MCF 10A (cell line): Measurements from ENCODE around the gene SMARCD3. TPM values are rescaled to one million over a fixed set of nuclear protein-coding genes. Genes with fewer than 3 reads are reported as not detected.

Experiments used
- BruUV-seq: library from RNA; stranded (reverse); fragments of 400-500 nt; replicated peaks from 2 replicates; lab custom pipeline; 2021; lab: Mats Ljungman, UMichigan
- CTCF ChIA-PET: fragments of 300-600 bp; sonication (Branson Sonifier 250); formaldehyde crosslinking; extraction: SDS; loops from one replicate; lab custom pipeline; 2021; ENCODE audit warnings: antibody characterized with exemption, inconsistent platforms; lab: Yijun Ruan, JAX
- POLR2A ChIA-PET: fragments of 300-600, 350-650 bp; sonication (Branson Sonifier 250); formaldehyde crosslinking; extraction: SDS; loops from one replicate; lab custom pipeline; 2020; ENCODE audit warnings: antibody characterized with exemption, inconsistent platforms; lab: Yijun Ruan, JAX
- DNase-seq: peaks from one replicate; pipeline ENCODE4 v3.0.0-alpha.2; 2018; ENCODE audit not compliant: unreplicated experiment
- H3K27ac Mint-ChIP-seq: one replicate; pipeline ENCODE4 v1.8.0; 2022; ENCODE audit warnings: mild to moderate bottlenecking, low read depth, mixed read lengths; ENCODE audit not compliant: unreplicated experiment
- H3K27me3 Mint-ChIP-seq: one replicate; pipeline ENCODE4 v1.8.0; 2022; ENCODE audit warnings: mixed read lengths; ENCODE audit not compliant: insufficient read depth, unreplicated experiment
- H3K36me3 Mint-ChIP-seq: one replicate; pipeline ENCODE4 v1.8.0; 2022; ENCODE audit warnings: mild to moderate bottlenecking, moderate library complexity, mixed read lengths; ENCODE audit not compliant: insufficient read depth, unreplicated experiment
- H3K4me1 Mint-ChIP-seq: one replicate; pipeline ENCODE4 v1.8.0; 2022; ENCODE audit warnings: mixed read lengths; ENCODE audit not compliant: insufficient read depth, unreplicated experiment
- H3K4me3 Mint-ChIP-seq: one replicate; pipeline ENCODE4 v1.8.0; 2022; ENCODE audit warnings: mild to moderate bottlenecking, moderate library complexity, mixed read lengths; ENCODE audit not compliant: unreplicated experiment
- H3K9me3 Mint-ChIP-seq: one replicate; pipeline ENCODE4 v1.8.0; 2022; ENCODE audit warnings: mixed read lengths; ENCODE audit not compliant: unreplicated experiment
- intact Hi-C: fragments of 100-400 bp; cut with micrococcal nuclease; formaldehyde crosslinking; loops from 2 replicates; pipeline ENCODE4 v1.14.1; 2022
- total RNA-seq: library from RNA; stranded (reverse); gene quantifications from 2 replicates; pipeline ENCODE4 v1.2.3, GENCODE V29; 2022
- TF ChIP-seq, protein P1 (sequence below): fragments of 200-600 bp; IDR thresholded peaks from one replicate; pipeline ENCODE4 v1.8.0; 2022; ENCODE audit warnings: antibody characterized with exemption, mild to moderate bottlenecking; ENCODE audit not compliant: unreplicated experiment

SMARCD3 gene
- total RNA-seq, 1 experiment from 2014 or later = 3.8 TPM

DNA sequence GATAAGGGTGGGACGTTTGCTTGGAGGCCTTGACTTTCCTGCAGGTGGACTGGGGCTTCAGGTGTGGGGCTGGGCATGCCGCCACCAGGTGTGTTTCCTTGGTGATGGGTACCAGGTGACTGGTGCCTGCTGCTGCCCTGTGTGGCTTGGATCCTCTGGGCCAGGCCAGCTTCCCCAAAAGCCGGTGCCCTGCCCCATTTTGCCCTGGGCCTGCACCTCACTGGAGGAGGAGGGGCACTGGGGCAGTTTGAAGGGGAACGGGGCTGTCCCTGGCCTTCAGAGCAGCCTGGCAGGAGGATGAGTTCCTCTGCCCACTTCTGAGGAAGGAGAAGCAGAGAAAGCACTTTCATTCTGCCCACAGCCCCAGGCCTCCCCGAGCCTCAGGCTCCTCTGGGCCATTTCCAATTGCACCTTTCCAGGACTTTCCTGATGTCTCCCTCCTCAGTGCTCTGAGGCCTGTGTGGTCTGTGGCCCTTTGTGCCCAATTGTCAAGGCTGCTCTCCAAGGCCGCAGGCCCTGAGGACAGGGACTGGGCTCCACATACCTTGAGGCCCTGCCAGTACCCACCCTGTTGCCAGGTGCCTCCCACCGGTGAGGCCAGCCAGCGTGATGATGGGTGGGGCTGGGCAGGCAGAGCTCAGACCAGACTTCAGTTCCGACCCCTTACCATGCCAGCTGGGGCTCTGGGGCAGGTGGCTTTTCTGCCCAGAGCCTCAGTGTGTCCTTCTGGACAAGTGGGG is 25.3 kb upstream of the SMARCD3 start:
- H3K27ac Mint-ChIP-seq = no peak overlapping the region
- intact Hi-C loops = no loop called here
- peaks cover 10% of the 10 kb centered on the region for H3K27me3 Mint-ChIP-seq
- TF ChIP-seq, protein P1, sequence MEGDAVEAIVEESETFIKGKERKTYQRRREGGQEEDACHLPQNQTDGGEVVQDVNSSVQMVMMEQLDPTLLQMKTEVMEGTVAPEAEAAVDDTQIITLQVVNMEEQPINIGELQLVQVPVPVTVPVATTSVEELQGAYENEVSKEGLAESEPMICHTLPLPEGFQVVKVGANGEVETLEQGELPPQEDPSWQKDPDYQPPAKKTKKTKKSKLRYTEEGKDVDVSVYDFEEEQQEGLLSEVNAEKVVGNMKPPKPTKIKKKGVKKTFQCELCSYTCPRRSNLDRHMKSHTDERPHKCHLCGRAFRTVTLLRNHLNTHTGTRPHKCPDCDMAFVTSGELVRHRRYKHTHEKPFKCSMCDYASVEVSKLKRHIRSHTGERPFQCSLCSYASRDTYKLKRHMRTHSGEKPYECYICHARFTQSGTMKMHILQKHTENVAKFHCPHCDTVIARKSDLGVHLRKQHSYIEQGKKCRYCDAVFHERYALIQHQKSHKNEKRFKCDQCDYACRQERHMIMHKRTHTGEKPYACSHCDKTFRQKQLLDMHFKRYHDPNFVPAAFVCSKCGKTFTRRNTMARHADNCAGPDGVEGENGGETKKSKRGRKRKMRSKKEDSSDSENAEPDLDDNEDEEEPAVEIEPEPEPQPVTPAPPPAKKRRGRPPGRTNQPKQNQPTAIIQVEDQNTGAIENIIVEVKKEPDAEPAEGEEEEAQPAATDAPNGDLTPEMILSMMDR = no peak
- peaks cover 6% of the 10 kb centered on the region for H3K4me1 Mint-ChIP-seq
- no peak for DNase-seq
- no peak overlapping the region for H3K4me3 Mint-ChIP-seq
- peaks cover 10% of the 10 kb centered on the region for H3K36me3 Mint-ChIP-seq
- H3K9me3 Mint-ChIP-seq = no peaks in the 10 kb centered on the region
- no TSS peak for BruUV-seq
- CTCF ChIA-PET = interaction anchor here (0.5 to 1.4 kb wide), 4 partner anchors 23 to 915 kb away, joined by 3 to 4 read pairs (median 3); no protein-coding TSS in a partner anchor
- POLR2A ChIA-PET = interaction anchor here (0.6 to 1.1 kb wide), 2 partner anchors 41 to 1255 kb away, joined by 3 read pairs; partner anchors contain the start of gene CHPF2

DNA sequence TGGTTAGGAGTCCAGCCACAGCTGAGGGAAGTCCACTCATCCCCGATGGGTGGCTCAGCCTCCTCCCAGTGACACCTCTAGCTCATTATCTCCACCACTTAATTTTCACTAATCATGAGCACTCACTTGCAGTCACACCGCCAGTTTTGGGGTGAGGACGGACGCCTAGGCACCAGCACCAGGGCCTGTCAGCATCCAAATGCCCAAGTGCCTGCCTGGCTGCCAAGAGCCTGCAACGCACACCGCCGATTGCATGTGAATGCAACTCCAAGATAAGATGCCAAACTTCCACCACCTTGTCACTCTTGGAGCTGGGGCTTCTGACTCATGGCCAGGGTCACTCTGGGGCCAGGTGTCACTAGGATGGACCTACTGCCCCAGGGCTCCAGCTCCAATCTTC is 24.4 kb upstream of the SMARCD3 start:
- no peak overlapping the region for H3K4me3 Mint-ChIP-seq
- CTCF ChIA-PET = interaction anchor here (0.6 to 1.4 kb wide), 4 partner anchors 24 to 915 kb away, joined by 3 to 4 read pairs (median 4); no protein-coding TSS in a partner anchor
- no peak overlapping the region for H3K27ac Mint-ChIP-seq
- no peaks in the 10 kb centered on the region for H3K9me3 Mint-ChIP-seq
- intact Hi-C loops = no loop called here
- TF ChIP-seq, protein P1 = no peak
- POLR2A ChIA-PET = no interaction called here
- no peak for DNase-seq
- peaks cover 6% of the 10 kb centered on the region for H3K4me1 Mint-ChIP-seq
- H3K27me3 Mint-ChIP-seq = peaks cover 10% of the 10 kb centered on the region
- no TSS peak for BruUV-seq
- peaks cover 10% of the 10 kb centered on the region for H3K36me3 Mint-ChIP-seq

DNA sequence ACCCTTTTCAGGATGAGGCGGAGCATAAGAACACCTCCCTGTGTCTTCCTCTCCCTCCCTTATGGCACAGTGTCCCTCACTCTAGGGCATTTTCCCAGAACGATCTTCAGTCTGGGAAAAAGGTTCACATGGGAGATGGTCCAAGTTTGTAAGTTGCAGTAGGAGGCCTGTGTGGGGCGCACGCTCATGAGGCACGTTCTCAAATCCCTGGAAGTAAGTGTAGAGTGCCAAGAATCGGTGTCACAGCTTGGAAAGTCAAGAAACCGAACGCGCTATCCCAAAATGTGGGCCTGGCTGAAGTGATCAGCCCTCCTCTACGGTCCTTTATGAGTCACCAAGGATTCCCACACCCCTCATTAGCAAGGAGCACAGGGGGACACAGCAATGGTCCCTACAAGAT is 23.9 kb upstream of the SMARCD3 start:
- Mint-ChIP-seq H3K4me1 (peaks cover 6% of the 10 kb centered on the region), H3K36me3 (peaks cover 10% of the 10 kb centered on the region), H3K9me3 (no peaks in the 10 kb centered on the region), H3K27ac (no peak overlapping the region), H3K27me3 (peaks cover 10% of the 10 kb centered on the region), H3K4me3 (no peak overlapping the region)
- intact Hi-C loops = no loop called here
- BruUV-seq = no TSS peak
- ChIA-PET POLR2A (no interaction called here), CTCF (interaction anchor here (0.6 to 0.9 kb wide), 2 partner anchors 25 to 43 kb away, joined by 3 to 4 read pairs; no protein-coding TSS in a partner anchor)
- TF ChIP-seq, protein P1 = no peak
- DNase-seq = no peak

DNA sequence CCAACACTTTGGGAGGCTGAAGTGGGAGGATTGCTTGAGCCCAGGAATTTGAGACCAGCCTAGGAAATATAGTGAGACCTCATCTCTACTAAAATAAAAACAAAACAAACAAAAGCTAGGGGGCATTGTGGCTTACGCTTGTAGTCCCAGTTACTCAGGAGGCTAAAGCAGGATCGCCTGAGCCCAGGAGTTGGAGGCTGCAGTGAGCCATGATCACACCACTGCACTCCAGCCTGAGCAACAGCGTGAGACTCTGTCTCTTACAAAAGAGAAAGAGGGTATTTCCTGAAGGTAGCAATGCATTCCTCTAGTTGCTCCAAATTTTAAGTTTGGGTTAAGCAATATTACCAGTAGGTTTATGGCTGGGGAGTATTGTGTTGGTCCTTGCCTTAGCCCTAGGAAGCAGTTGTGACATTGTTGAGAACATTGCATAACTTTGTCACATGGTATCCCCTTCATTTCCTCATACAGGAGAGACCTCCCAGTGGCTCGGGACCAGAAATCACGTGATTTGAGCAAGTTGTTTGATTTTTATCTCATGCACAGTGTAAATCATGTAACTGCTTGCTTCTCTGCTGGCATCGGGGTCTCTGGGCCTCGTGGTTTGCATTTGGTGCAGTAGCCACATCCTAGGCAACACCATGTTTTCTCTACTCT is 23.3 kb upstream of the SMARCD3 start:
- POLR2A ChIA-PET = no interaction called here
- peak; percentile 66 for DNase-seq
- Mint-ChIP-seq H3K27me3 (peaks cover 10% of the 10 kb centered on the region), H3K9me3 (no peaks in the 10 kb centered on the region), H3K4me1 (peaks cover 6% of the 10 kb centered on the region), H3K36me3 (peaks cover 10% of the 10 kb centered on the region), H3K27ac (no peak overlapping the region), H3K4me3 (no peak overlapping the region)
- TF ChIP-seq, protein P1 = no peak
- CTCF ChIA-PET = interaction anchor here (0.7 to 1.0 kb wide), 3 partner anchors 14 to 309 kb away, joined by 3 to 4 read pairs (median 3); no protein-coding TSS in a partner anchor
- intact Hi-C loops = no loop called here
- no TSS peak for BruUV-seq
